ENCODE results near the gene KRT80.
A peak's percentile ranks its signal among the peaks of the same experiment; 100 is the strongest.

The KRT80 gene

GRCh38 chr12:52210186-52210924 lies 18.5 kb upstream of the KRT80 start:
- DNase-seq: no peak

GRCh38 chr12:52209321-52209720 lies 17.5 kb upstream of the KRT80 start:
- no peak for DNase-seq

GRCh38 chr12:52208424-52209165 lies 16.8 kb upstream of the KRT80 start:
- no peak for DNase-seq

GRCh38 chr12:52207895-52208294 lies 16.1 kb upstream of the KRT80 start:
- peak; percentile 75 for DNase-seq

- no peak for DNase-seq
Measured at GRCh38 chr12:52207106-52207505, 15.3 kb upstream of the KRT80 start.

- DNase-seq: no peak
Measured at GRCh38 chr12:52206304-52207040, 14.7 kb upstream of the KRT80 start.

- no peak for DNase-seq
Measured at GRCh38 chr12:52205612-52206303, 13.9 kb upstream of the KRT80 start.

GRCh38 chr12:52204931-52205505 lies 13.2 kb upstream of the KRT80 start:
- DNase-seq: no peak

GRCh38 chr12:52204095-52204930 lies 12.5 kb upstream of the KRT80 start:
- no peak for DNase-seq

- peak; percentile 86 for DNase-seq
Measured at GRCh38 chr12:52203079-52203921, 11.5 kb upstream of the KRT80 start.

GRCh38 chr12:52202361-52203078 lies 10.7 kb upstream of the KRT80 start:
- DNase-seq: peak; percentile 50

GRCh38 chr12:52201451-52201839 lies 9.6 kb upstream of the KRT80 start:
- no peak for DNase-seq

GRCh38 chr12:52200781-52201450 lies 9.1 kb upstream of the KRT80 start:
- no peak for DNase-seq

GRCh38 chr12:52200086-52200780 lies 8.4 kb upstream of the KRT80 start:
- DNase-seq: no peak

GRCh38 chr12:52199294-52199919 lies 7.6 kb upstream of the KRT80 start:
- DNase-seq: no peak

GRCh38 chr12:52198454-52199215 lies 6.8 kb upstream of the KRT80 start:
- DNase-seq: no peak

- DNase-seq: no peak
Measured at GRCh38 chr12:52197371-52198231, 5.8 kb upstream of the KRT80 start.

Measured in NCI-H2029 treated with DMSO at 0.1 percent for 48 hours (cell line).